Coronary artery (tissue), 2 donors: ENCODE measurements around the gene STAM.

Experiments
- DNase-seq: peaks from one replicate; pipeline ENCODE4 v3.0.0-alpha.2; 2017; ENCODE audit warnings: low spot score
- H3K27ac ChIP-seq, 2 donors: fragments of 200-600 bp; sonication (generic); one replicate each; pipeline ENCODE4 v1.5.1; 2016 to 2019
- H3K4me3 ChIP-seq: fragments of 200-600 bp; sonication (generic); 2 replicates; pipeline ENCODE4 v1.5.1; 2016; ENCODE audit warnings: mild to moderate bottlenecking, moderate library complexity
- CTCF ChIP-seq: fragments of 200-600 bp; sonication (generic); IDR thresholded peaks from one replicate; pipeline ENCODE4 v1.5.1; 2019; ENCODE audit warnings: antibody characterized with exemption

The STAM gene

GRCh38 chr10:17662193-17663138, 18.5 kb downstream of the STAM start:
- no peak overlapping the region for H3K4me3 ChIP-seq
- DNase-seq: no peak
- no peak for TF ChIP-seq CTCF
- peak overlapping the region in 1 of 2 donors; percentile 4 for H3K27ac ChIP-seq

- Histone ChIP-seq H3K27ac (no peak overlapping the region), H3K4me3 (no peak overlapping the region)
- TF ChIP-seq CTCF: no peak
- DNase-seq: no peak
Observed at GRCh38 chr10:17663450-17663849, 19.5 kb downstream of the STAM start.

GRCh38 chr10:17665747-17666146, 21.8 kb downstream of the STAM start:
- Histone ChIP-seq H3K27ac (peak overlapping the region; percentile 70 to 79), H3K4me3 (peak overlapping the region; percentile 43)
- no peak for TF ChIP-seq CTCF
- no peak for DNase-seq

- no peak for DNase-seq
- no peak for TF ChIP-seq CTCF
- H3K27ac ChIP-seq: no peak overlapping the region
- no peak overlapping the region for H3K4me3 ChIP-seq
Observed at GRCh38 chr10:17668435-17669184, 24.7 kb downstream of the STAM start.

- Histone ChIP-seq H3K27ac (no peak overlapping the region), H3K4me3 (no peak overlapping the region)
- no peak for DNase-seq
- TF ChIP-seq CTCF: no peak
Observed at GRCh38 chr10:17669185-17669872, 25.4 kb downstream of the STAM start.

GRCh38 chr10:17671307-17671706, 27.4 kb downstream of the STAM start:
- DNase-seq: no peak
- TF ChIP-seq CTCF: no peak
- no peak overlapping the region for H3K4me3 ChIP-seq
- no peak overlapping the region for H3K27ac ChIP-seq
